CD4-positive, alpha-beta T cell (primary cell): Measurements from ENCODE around the gene TCF7. TPM values are rescaled to one million over a fixed set of nuclear protein-coding genes. Genes with fewer than 3 reads are reported as not detected.

Experiments
- ATAC-seq: fragments of 200-7000 bp; cut with Tn5 transposase; one replicate; pipeline ENCODE4 v1.10.0; 2022; ENCODE audit warnings: mild to moderate bottlenecking; ENCODE audit not compliant: poor library complexity
- CTCF ChIA-PET: fragments of 350-600 bp; sonication (Branson Sonifier 250); formaldehyde crosslinking; loops from one replicate; lab custom pipeline; 2021; ENCODE audit warnings: antibody characterized with exemption, inconsistent platforms; lab: Charles Lee
- POLR2A ChIA-PET: fragments of 350-600 bp; sonication (Branson Sonifier 250); formaldehyde crosslinking; loops from one replicate; lab custom pipeline; 2021; ENCODE audit warnings: antibody characterized with exemption, inconsistent platforms; lab: Charles Lee
- DNase-seq, 14 experiments: peaks; one replicate each; pipeline ENCODE4 v3.0.0-alpha.2; 2013 to 2020; ENCODE audit warnings: mixed read lengths in 2 of 14
- H3K27ac ChIP-seq, 2 donors: one replicate each; pipeline versions ENCODE4 v1.5.1 to v1.7.0; 2013; ENCODE audit warnings: low read length in 2 of 2, low read depth in 1 of 2, mild to moderate bottlenecking in 1 of 2
- H3K27me3 ChIP-seq, 2 experiments: 1 replicate in 1 of 2; 2 replicates in 1 of 2; pipeline versions ENCODE4 v1.6.1 to v1.7.0; 2013; ENCODE audit warnings: low read length in 2 of 2, control low read depth in 1 of 2, mild to moderate bottlenecking in 1 of 2, moderate library complexity in 1 of 2; ENCODE audit not compliant: insufficient read depth in 2 of 2, control insufficient read depth in 1 of 2
- H3K36me3 ChIP-seq: one replicate; pipeline ENCODE4 v1.6.1; 2013; ENCODE audit warnings: low read length, control low read depth; ENCODE audit not compliant: insufficient read depth
- H3K4me1 ChIP-seq: one replicate; pipeline ENCODE4 v1.6.1; 2013; ENCODE audit warnings: low read length, control low read depth; ENCODE audit not compliant: insufficient read depth
- H3K4me3 ChIP-seq: one replicate; pipeline ENCODE4 v1.5.1; 2013; ENCODE audit warnings: mild to moderate bottlenecking, low read length, moderate library complexity
- H3K9me3 ChIP-seq, 2 experiments: 1 replicate in 1 of 2; 2 replicates in 1 of 2; pipeline versions ENCODE4 v1.6.1 to v1.7.0; 2013; ENCODE audit warnings: low read length in 2 of 2, mild to moderate bottlenecking in 2 of 2, control low read depth in 1 of 2, moderate library complexity in 1 of 2; ENCODE audit not compliant: control insufficient read depth in 1 of 2, insufficient read depth in 1 of 2
- H3K27ac Mint-ChIP-seq: one replicate; pipeline ENCODE4 v1.8.0; 2020; ENCODE audit warnings: mixed read lengths
- H3K27me3 Mint-ChIP-seq: one replicate; pipeline ENCODE4 v1.8.0; 2021; ENCODE audit warnings: mixed read lengths
- H3K36me3 Mint-ChIP-seq: one replicate; pipeline ENCODE4 v1.8.0; 2021; ENCODE audit warnings: low read depth, mixed read lengths
- H3K4me1 Mint-ChIP-seq: one replicate; pipeline ENCODE4 v1.8.0; 2021; ENCODE audit warnings: low read depth, mixed read lengths
- H3K4me3 Mint-ChIP-seq: one replicate; pipeline ENCODE4 v1.8.0; 2020; ENCODE audit warnings: mild to moderate bottlenecking, mixed read lengths
- H3K9me3 Mint-ChIP-seq: one replicate; pipeline ENCODE4 v1.8.0; 2020; ENCODE audit warnings: mixed read lengths
- intact Hi-C, 2 experiments: fragments of 100-400 bp; cut with DNase I in 1 of 2; cut with micrococcal nuclease in 1 of 2; formaldehyde crosslinking; loops; one replicate each; pipeline versions ENCODE4 v1.15.1 to v1.9.0; 2023 to 2025; cut with DNase I, micrococcal nuclease
- total RNA-seq, 174 experiments: library from RNA in 2 of 174; stranded (reverse) in 2 of 174; gene quantifications; one replicate each; pipeline ENCODE4 v1.2.3 and lab custom pipeline; 2021 to 2026
- TF ChIP-seq, protein P1 (sequence below): fragments of 200-600 bp; IDR thresholded peaks from one replicate; pipeline ENCODE4 v1.8.0; 2022; ENCODE audit warnings: antibody characterized with exemption, mild to moderate bottlenecking

Gene TCF7
- total RNA-seq, 2 experiments from 2014 or later = 480 to 493 TPM

GRCh38 chr5:134141331-134142050 lies 27.0 kb downstream of the TCF7 start:
- H3K36me3 Mint-ChIP-seq = peaks cover 100% of the 10 kb centered on the region
- Histone ChIP-seq H3K27ac (peak overlapping the region in 1 of 2 donors; percentile 96), H3K36me3 (peaks cover 97% of the 10 kb centered on the region), H3K4me3 (no peak overlapping the region), H3K27me3 (no peaks in the 10 kb centered on the region), H3K9me3 (no peaks in the 10 kb centered on the region), H3K4me1 (peaks cover 77% of the 10 kb centered on the region)
- no peak for ATAC-seq
- peak in 7 of 14 experiments; percentile 0 to 56 (median 11) for DNase-seq
- peak overlapping the region; percentile 47 for H3K4me3 Mint-ChIP-seq
- TF ChIP-seq, protein P1, sequence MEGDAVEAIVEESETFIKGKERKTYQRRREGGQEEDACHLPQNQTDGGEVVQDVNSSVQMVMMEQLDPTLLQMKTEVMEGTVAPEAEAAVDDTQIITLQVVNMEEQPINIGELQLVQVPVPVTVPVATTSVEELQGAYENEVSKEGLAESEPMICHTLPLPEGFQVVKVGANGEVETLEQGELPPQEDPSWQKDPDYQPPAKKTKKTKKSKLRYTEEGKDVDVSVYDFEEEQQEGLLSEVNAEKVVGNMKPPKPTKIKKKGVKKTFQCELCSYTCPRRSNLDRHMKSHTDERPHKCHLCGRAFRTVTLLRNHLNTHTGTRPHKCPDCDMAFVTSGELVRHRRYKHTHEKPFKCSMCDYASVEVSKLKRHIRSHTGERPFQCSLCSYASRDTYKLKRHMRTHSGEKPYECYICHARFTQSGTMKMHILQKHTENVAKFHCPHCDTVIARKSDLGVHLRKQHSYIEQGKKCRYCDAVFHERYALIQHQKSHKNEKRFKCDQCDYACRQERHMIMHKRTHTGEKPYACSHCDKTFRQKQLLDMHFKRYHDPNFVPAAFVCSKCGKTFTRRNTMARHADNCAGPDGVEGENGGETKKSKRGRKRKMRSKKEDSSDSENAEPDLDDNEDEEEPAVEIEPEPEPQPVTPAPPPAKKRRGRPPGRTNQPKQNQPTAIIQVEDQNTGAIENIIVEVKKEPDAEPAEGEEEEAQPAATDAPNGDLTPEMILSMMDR = no peak
- H3K27me3 Mint-ChIP-seq = no peaks in the 10 kb centered on the region
- ChIA-PET CTCF (interaction anchor here (1.3 to 8.3 kb wide), 15 partner anchors 9 to 101 kb away, joined by 3 to 114 read pairs (median 8); no protein-coding TSS in a partner anchor), POLR2A (interaction anchor here (1.4 to 24.9 kb wide), 4 partner anchors 3 to 103 kb away, joined by 8 to 350 read pairs (median 184); partner anchors contain the start of gene SKP1)
- intact Hi-C loops = loop anchor here in 1 of 2 experiments (2.0 kb wide), 1 partner anchor 39 kb away; no protein-coding TSS in a partner anchor
- H3K27ac Mint-ChIP-seq = peak overlapping the region; percentile 98
- H3K9me3 Mint-ChIP-seq = no peaks in the 10 kb centered on the region
- H3K4me1 Mint-ChIP-seq = peaks cover 78% of the 10 kb centered on the region

DNA sequence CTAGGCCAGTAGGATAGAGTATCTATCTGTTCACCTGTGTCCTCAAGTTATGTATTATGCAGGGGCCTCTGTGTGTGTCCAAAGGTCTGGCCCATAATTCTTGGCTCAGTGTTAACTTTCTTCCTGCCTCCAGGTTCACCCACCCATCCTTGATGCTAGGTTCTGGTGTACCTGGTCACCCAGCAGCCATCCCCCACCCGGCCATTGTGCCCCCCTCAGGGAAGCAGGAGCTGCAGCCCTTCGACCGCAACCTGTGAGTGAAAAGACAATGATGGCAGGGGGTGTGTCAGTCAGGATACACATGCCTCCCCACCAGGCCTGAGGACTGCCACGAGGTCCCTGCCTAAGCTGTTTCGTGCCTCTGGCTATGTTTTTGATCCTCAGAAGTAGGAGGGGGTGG lies 27.6 kb downstream of the TCF7 start:
- no peak overlapping the region for H3K4me3 Mint-ChIP-seq
- ChIA-PET POLR2A (interaction anchor here (14.0 to 24.9 kb wide), 3 partner anchors 4 to 104 kb away, joined by 184 to 350 read pairs (median 184); no protein-coding TSS in a partner anchor), CTCF (interaction anchor here (1.3 to 8.3 kb wide), 7 partner anchors 10 to 101 kb away, joined by 5 to 114 read pairs (median 12); no protein-coding TSS in a partner anchor)
- H3K4me1 ChIP-seq = peaks cover 72% of the 10 kb centered on the region
- TF ChIP-seq, protein P1 = no peak
- peaks cover 100% of the 10 kb centered on the region for H3K36me3 Mint-ChIP-seq
- no peaks in the 10 kb centered on the region for H3K9me3 ChIP-seq
- H3K27me3 ChIP-seq = no peaks in the 10 kb centered on the region
- DNase-seq = peak in 4 of 14 experiments; percentile 0 to 25 (median 2)
- H3K27ac Mint-ChIP-seq = peak overlapping the region; percentile 98
- ATAC-seq = no peak
- intact Hi-C loops = no loop called here
- H3K36me3 ChIP-seq = peaks cover 97% of the 10 kb centered on the region
- H3K4me1 Mint-ChIP-seq = peaks cover 77% of the 10 kb centered on the region
- H3K4me3 ChIP-seq = no peak overlapping the region
- H3K27me3 Mint-ChIP-seq = no peaks in the 10 kb centered on the region
- no peaks in the 10 kb centered on the region for H3K9me3 Mint-ChIP-seq
- peak overlapping the region in 1 of 2 donors; percentile 13 for H3K27ac ChIP-seq

DNA sequence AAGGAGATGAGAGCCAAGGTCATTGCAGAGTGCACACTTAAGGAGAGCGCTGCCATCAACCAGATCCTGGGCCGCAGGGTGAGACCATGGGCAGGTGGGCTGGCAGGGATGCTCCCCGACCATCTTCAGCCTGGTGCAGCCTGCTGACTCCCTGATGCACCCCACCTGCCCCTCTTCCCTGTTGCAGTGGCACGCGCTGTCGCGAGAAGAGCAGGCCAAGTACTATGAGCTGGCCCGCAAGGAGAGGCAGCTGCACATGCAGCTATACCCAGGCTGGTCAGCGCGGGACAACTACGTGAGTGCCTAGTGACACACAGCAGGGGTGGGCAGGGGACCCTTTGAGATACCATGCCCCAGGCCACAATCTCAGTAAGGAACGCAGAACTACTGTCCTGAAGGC lies 28.3 kb downstream of the TCF7 start:
- no peak overlapping the region for H3K4me3 ChIP-seq
- ChIA-PET POLR2A (interaction anchor here (0.7 to 24.9 kb wide), 4 partner anchors 4 to 105 kb away, joined by 3 to 350 read pairs (median 184); no protein-coding TSS in a partner anchor), CTCF (interaction anchor here (1.1 to 8.3 kb wide), 3 partner anchors 16 to 102 kb away, joined by 3 to 114 read pairs (median 77); no protein-coding TSS in a partner anchor)
- intact Hi-C loops = no loop called here
- no peaks in the 10 kb centered on the region for H3K9me3 ChIP-seq
- no peak for ATAC-seq
- Mint-ChIP-seq H3K36me3 (peaks cover 97% of the 10 kb centered on the region), H3K9me3 (no peaks in the 10 kb centered on the region), H3K27ac (peak overlapping the region; percentile 98), H3K4me3 (no peak overlapping the region), H3K27me3 (no peaks in the 10 kb centered on the region), H3K4me1 (peaks cover 69% of the 10 kb centered on the region)
- peak in 3 of 14 experiments; percentile 1 to 4 (median 3) for DNase-seq
- H3K36me3 ChIP-seq = peaks cover 99% of the 10 kb centered on the region
- H3K27ac ChIP-seq = peak overlapping the region in 1 of 2 donors; percentile 29
- no peaks in the 10 kb centered on the region for H3K27me3 ChIP-seq
- peaks cover 67% of the 10 kb centered on the region for H3K4me1 ChIP-seq
- TF ChIP-seq, protein P1 = no peak
